SK-N-SH treated with all-trans-retinoic acid at 6 μM for 48 hours (cell line): ENCODE results near the gene GOLGA6L1.
A peak's percentile ranks its signal among the peaks of the same experiment; 100 is the strongest.
"Not testable (repeated sequence)": the region's sequence is repeated elsewhere in the genome, so short reads cannot be mapped to it uniquely, and the experiment has no call there.

ENCODE experiments used
- ATAC-seq: fragments of 200-7000 bp; cut with Tn5 transposase; 3 replicates; pipeline ENCODE4 v1.9.1; 2020; ENCODE audit warnings: mild to moderate bottlenecking, moderate library complexity
- CSDC2 ChIP-seq: fragments of 250-450 bp; sonication (Bioruptor Pico); IDR thresholded peaks from 2 replicates; pipeline ENCODE4 v1.5.0; 2020; ENCODE audit warnings: mild to moderate bottlenecking, moderate library complexity
- CSRNP3 ChIP-seq: fragments of 250-450 bp; sonication (Bioruptor Pico); IDR thresholded peaks from 2 replicates; pipeline ENCODE4 v1.5.1; 2021; ENCODE audit warnings: mild to moderate bottlenecking, moderate library complexity
- ESRRG ChIP-seq: fragments of 250-450 bp; sonication (Bioruptor Pico); IDR thresholded peaks from 2 replicates; pipeline ENCODE4 v1.6.1; 2021; ENCODE audit warnings: mild to moderate bottlenecking
- GLIS3 ChIP-seq: fragments of 250-450 bp; sonication (Bioruptor Pico); IDR thresholded peaks from 2 replicates; pipeline ENCODE4 v1.5.0; 2020; ENCODE audit warnings: mild to moderate bottlenecking, moderate library complexity
- OSR1 ChIP-seq: fragments of 250-450 bp; sonication (Bioruptor Pico); IDR thresholded peaks from 2 replicates; pipeline ENCODE4 v1.8.0; 2022; ENCODE audit warnings: moderate library complexity, mild to moderate bottlenecking, inconsistent platforms
- PPARA ChIP-seq: fragments of 250-450 bp; sonication (Bioruptor Pico); IDR thresholded peaks from 2 replicates; pipeline ENCODE4 v1.5.0; 2020; ENCODE audit warnings: mild to moderate bottlenecking, borderline replicate concordance
- SNAI2 ChIP-seq: fragments of 250-450 bp; sonication (Bioruptor Pico); IDR thresholded peaks from 2 replicates; pipeline ENCODE4 v1.5.0; 2020; ENCODE audit warnings: mild to moderate bottlenecking, moderate library complexity
- TCF4 ChIP-seq: fragments of 250-450 bp; sonication (Bioruptor Pico); IDR thresholded peaks from 2 replicates; pipeline ENCODE4 v1.8.0; 2021; ENCODE audit warnings: mild to moderate bottlenecking, moderate library complexity, borderline replicate concordance
- TSHZ2 ChIP-seq: fragments of 250-450 bp; sonication (Bioruptor Pico); IDR thresholded peaks from 2 replicates; pipeline ENCODE4 v1.5.0; 2020; ENCODE audit warnings: mild to moderate bottlenecking, moderate library complexity
- ZFP3 ChIP-seq: fragments of 250-450 bp; sonication (Bioruptor Pico); IDR thresholded peaks from 2 replicates; pipeline ENCODE4 v1.5.0; 2020; ENCODE audit warnings: mild to moderate bottlenecking, moderate library complexity
- ZFP30 ChIP-seq: fragments of 450-650 bp; formaldehyde crosslinking; IDR thresholded peaks from 2 replicates; pipeline ENCODE4 v1.5.0; 2022; ENCODE audit warnings: mild to moderate bottlenecking, moderate library complexity
- ZNF565 ChIP-seq: fragments of 450-650 bp; formaldehyde crosslinking; conservative IDR thresholded peaks from 2 replicates; pipeline ENCODE4 v1.5.0; 2020; ENCODE audit warnings: low read depth, mild to moderate bottlenecking, moderate library complexity
- ZNF8 ChIP-seq: fragments of 450-650 bp; formaldehyde crosslinking; IDR thresholded peaks from 2 replicates; pipeline ENCODE4 v1.5.0; 2020; ENCODE audit warnings: mild to moderate bottlenecking, moderate library complexity
- TF ChIP-seq, protein P1 (sequence below): fragments of 250-450 bp; sonication (Bioruptor Pico); IDR thresholded peaks from 2 replicates; pipeline ENCODE4 v1.8.0; 2021; ENCODE audit warnings: low read depth, mild to moderate bottlenecking, moderate library complexity, borderline replicate concordance

The GOLGA6L1 gene

DNA sequence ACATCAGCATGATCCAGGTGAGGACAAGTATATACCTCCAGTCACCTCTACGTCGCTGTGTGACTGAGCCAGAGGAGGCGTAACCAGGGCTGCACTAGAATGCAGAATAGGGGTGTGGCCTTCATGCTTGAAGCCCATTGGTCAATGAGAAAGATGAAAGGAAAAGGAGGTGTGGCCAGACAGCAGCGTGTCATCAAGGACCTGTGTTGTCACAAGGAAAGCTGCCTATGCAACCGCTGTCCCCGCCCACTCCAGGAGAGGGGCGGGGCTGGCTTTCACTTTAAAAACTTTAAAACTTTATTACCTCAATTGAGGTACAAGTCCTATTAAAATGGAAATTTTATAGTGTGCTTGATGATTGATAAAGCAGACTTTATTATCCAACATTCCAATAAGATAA lies at the start of gene GOLGA6L1:
GOLGA6L1 (minus strand) TSS at position 101 of the 400 bp plus-strand sequence; CDS start at position 10, 91 bp downstream.
- not testable (repeated sequence) for ATAC-seq

DNA sequence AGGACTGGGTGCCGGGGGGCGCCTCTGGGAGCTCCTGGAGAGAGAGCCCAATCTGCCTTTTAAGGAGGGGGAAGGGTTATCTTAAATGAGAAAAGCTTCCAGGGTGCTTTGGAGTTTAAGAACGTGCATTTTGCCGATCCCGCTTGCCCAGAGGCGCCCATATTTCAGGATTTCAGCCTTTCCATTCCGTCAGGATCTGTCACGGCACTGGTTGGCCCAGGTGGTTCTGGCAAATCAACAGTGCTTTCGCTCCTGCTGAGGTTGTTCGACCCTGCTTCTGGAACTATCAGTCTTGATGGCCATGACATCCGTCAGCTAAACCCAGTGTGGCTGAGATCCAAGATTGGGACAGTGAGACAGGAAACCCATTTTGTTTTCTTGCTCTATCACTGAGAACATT lies 44.6 kb upstream of the GOLGA6L1 start:
- ATAC-seq: not testable (repeated sequence)

DNA sequence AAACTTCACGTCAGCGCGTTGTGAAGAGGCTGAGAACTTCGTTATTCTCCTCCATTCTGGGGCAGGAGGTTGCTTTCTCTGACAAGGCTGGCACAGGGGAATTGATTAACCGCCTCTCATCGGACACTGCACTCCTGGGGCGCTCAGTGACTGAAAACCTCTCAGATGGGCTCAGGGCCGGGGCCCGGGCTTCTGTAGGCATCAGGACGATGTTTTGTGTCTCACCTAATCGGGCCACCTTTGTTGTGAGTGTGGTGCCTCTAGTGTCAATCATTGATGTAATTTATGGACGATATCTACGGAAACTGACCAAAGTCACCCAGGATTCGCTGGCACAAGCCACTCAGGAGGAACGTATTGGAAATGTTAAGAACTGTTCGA lies 43.9 kb upstream of the GOLGA6L1 start:
- ATAC-seq: peak; percentile 19; the same call in 1 of the 3 replicates

- peak; percentile 53 for ATAC-seq
Observed at GRCh38 chr15:23179768-23180546, 43.3 kb upstream of the GOLGA6L1 start.

DNA sequence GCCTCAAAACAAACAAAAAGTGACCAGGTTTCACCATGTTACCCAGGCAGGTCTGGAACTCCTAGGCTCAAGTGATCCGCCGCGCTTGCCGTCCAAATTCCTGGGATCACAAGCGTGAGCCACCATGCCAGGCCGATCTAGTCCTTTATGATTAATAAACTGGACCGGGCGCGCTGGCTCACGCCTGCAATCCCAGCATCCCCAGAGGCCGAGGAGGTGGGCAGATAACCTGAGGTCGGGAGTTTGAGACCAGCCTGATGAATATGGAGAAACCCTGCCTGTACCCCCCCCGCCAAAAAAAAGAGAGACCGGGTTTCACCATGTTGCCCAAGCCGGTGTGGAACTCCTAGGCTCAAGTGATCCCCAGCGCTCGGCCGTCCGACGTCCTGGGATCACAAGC lies 40.1 kb upstream of the GOLGA6L1 start:
- not testable (repeated sequence) for ATAC-seq

DNA sequence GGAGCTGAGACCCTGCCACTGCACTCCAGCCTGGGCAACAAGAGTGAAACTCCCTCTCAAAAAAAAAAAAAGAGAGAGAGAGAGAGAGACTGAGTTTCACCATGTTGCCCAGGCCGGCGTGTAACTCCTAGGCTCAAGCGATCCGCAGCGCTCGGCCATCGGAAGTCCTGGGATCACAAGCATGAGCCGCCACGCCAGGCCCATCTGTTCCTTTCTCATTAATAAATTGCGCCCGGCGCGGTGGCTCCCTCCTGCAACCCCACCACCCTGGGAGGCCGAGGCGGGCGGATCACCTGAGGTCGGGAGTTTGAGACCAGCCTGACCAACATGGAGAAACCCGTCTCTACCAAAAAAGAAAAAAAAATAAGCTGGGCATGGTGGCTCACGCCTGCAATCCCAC lies 39.0 kb upstream of the GOLGA6L1 start:
- ATAC-seq: not testable (repeated sequence)

- ATAC-seq: not testable (repeated sequence)
Observed at GRCh38 chr15:23174609-23175140, 38.1 kb upstream of the GOLGA6L1 start.

DNA sequence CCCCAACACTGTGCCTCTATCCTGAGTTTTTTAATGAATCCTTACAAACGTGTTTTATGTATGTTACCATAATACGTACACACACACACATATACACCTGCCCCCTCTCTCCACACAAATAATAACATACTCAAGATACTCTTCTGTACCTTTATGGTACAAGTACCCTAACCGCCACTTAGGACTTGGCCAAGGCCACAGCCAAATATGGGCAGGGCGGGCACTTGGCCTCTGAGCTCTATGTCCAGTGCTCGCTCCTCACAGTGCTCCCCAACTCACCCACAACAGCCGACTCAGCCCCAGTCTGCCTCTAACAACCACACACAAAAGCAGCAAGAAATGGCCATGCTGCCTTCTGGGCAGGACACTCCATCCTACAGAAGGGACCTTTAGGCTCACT lies 3.8 kb downstream of the GOLGA6L1 start:
- not testable (repeated sequence) for ATAC-seq

GRCh38 chr15:23118208-23118607 lies 18.4 kb downstream of the GOLGA6L1 start:
- no peak for ATAC-seq

GRCh38 chr15:23095796-23096195 lies 40.8 kb downstream of the GOLGA6L1 start:
- no peak for ATAC-seq
- TF ChIP-seq, protein P1, sequence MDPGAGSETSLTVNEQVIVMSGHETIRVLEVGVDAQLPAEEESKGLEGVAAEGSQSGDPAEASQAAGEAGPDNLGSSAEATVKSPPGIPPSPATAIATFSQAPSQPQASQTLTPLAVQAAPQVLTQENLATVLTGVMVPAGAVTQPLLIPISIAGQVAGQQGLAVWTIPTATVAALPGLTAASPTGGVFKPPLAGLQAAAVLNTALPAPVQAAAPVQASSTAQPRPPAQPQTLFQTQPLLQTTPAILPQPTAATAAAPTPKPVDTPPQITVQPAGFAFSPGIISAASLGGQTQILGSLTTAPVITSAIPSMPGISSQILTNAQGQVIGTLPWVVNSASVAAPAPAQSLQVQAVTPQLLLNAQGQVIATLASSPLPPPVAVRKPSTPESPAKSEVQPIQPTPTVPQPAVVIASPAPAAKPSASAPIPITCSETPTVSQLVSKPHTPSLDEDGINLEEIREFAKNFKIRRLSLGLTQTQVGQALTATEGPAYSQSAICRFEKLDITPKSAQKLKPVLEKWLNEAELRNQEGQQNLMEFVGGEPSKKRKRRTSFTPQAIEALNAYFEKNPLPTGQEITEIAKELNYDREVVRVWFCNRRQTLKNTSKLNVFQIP: no peak
- TF ChIP-seq ZFP3 (CRISPR knock-in tag) (no peak), ZFP30 (no peak), CSDC2 (CRISPR knock-in tag) (no peak), SNAI2 (CRISPR knock-in tag) (no peak), TCF4 (CRISPR knock-in tag) (no peak)
- TF ChIP-seq, all 23 proteins: peak for 0

More at GRCh38 chr15:23118208-23118607, 18.4 kb downstream of the GOLGA6L1 start:
- TF ChIP-seq ZFP3 (CRISPR knock-in tag) (no peak), PPARA (no peak), OSR1 (no peak), ESRRG (CRISPR knock-in tag) (no peak), ZFP30 (no peak), CSDC2 (CRISPR knock-in tag) (no peak), CSRNP3 (no peak), GLIS3 (CRISPR knock-in tag) (no peak), ZNF565 (CRISPR knock-in tag) (no peak)
- TF ChIP-seq, all 23 proteins: peak for 0

DNA sequence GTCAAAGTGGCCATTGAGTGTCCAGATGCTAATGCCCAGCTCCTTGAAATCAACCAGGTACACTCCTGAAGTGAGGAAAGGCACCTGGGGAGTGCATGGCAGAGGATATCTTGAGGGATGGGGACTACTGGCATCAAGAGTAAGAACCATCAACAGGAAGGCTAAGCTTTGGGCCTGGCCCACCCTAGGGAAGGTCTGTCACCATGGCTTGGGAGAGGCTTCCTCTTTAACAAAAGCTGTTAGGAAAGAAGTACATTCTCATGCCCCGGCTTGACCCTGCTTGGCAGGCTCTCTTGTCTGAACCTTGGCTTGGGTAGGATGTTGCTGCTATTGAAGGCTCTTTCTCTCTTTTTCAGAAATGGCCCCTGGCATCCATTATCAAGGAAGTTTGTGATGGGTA lies 53.5 kb downstream of the GOLGA6L1 start:
- ATAC-seq: no peak
- TF ChIP-seq ZNF8 (CRISPR knock-in tag) (no peak), ZNF565 (CRISPR knock-in tag) (no peak), TSHZ2 (CRISPR knock-in tag) (no peak), SNAI2 (CRISPR knock-in tag) (no peak), ESRRG (CRISPR knock-in tag) (no peak), ZFP3 (CRISPR knock-in tag) (no peak)
- TF ChIP-seq, protein P1: no peak
